K562 (cell line): Measurements from ENCODE around the gene TMPRSS6. TPM values are rescaled to one million over a fixed set of nuclear protein-coding genes. Genes with fewer than 3 reads are reported as not detected.

Experiments
- ATAC-seq: fragments of 200-7000 bp; cut with Tn5 transposase; 3 replicates; pipeline ENCODE4 v1.9.1; 2020; ENCODE audit warnings: moderate library complexity
- BruUV-seq: library from RNA; stranded (reverse); fragments of 400-500 nt; replicated peaks from 2 replicates; lab custom pipeline; 2021; lab: Mats Ljungman, UMichigan
- CTCF ChIA-PET: fragments of 300-600 bp; formaldehyde crosslinking; extraction: SDS; loops from one replicate; lab custom pipeline; 2021; ENCODE audit warnings: low intra/inter-chr PET ratio; lab: Yijun Ruan, JAX
- POLR2A ChIA-PET: fragments of 300-600, 350-650 bp; sonication (Branson Sonifier 250); formaldehyde crosslinking; extraction: SDS; loops from one replicate; lab custom pipeline; 2021; ENCODE audit warnings: antibody characterized with exemption, inconsistent platforms; lab: Yijun Ruan, JAX
- DNase-seq, 4 experiments: peaks; one replicate each; pipeline versions ENCODE4 v3.0.0 to v3.0.0-alpha.2; 2011 to 2018; ENCODE audit warnings: low spot score in 3 of 4, mixed read lengths in 3 of 4; ENCODE audit errors: extremely low read depth in 1 of 4
- FAIRE-seq: peaks from 2 replicates; lab custom pipeline; 2011; peaks lifted over from hg19 to GRCh38; lab: Jason Lieb, UNC
- H2AFZ ChIP-seq: 2 replicates; pipeline ENCODE4 v1.6.0; 2011; ENCODE audit warnings: low read depth, low read length, control low read depth, inconsistent platforms
- H3K27ac ChIP-seq: fragments of 200-600 bp; 3 replicates; pipeline ENCODE4 v1.8.0; 2011; ENCODE audit warnings: low read depth, mild to moderate bottlenecking, control low read depth, inconsistent platforms, low read length, moderate library complexity, mixed read lengths; ENCODE audit errors: extremely low read depth
- H3K27me3 ChIP-seq, 2 experiments: fragments of 300-600 bp in 1 of 2; 2 replicates in 1 of 2; 3 replicates in 1 of 2; pipeline versions ENCODE4 v1.6.0 to v1.8.0; 2011; ENCODE audit warnings: inconsistent platforms in 2 of 2, low read length in 2 of 2, mild to moderate bottlenecking in 1 of 2, mixed read lengths in 1 of 2, moderate library complexity in 1 of 2; ENCODE audit not compliant: control insufficient read depth in 2 of 2, insufficient read depth in 2 of 2
- H3K36me3 ChIP-seq: fragments of 300-600 bp; 3 replicates; pipeline ENCODE4 v1.8.0; 2011; ENCODE audit warnings: mild to moderate bottlenecking, low read length, inconsistent platforms; ENCODE audit not compliant: control insufficient read depth, insufficient read depth
- H3K4me1 ChIP-seq, 2 experiments: fragments of 200-600 bp in 1 of 2; replicated peaks in 1 of 2; 2 replicates in 1 of 2; 3 replicates in 1 of 2; pipeline versions ENCODE4 v1.5.1 to v1.8.0; 2011; ENCODE audit warnings: inconsistent platforms in 2 of 2, low read length in 2 of 2, mild to moderate bottlenecking in 1 of 2, mixed read lengths in 1 of 2, moderate library complexity in 1 of 2; ENCODE audit not compliant: control insufficient read depth in 2 of 2, insufficient read depth in 2 of 2
- H3K4me2 ChIP-seq: 2 replicates; pipeline ENCODE4 v1.6.1; 2011; ENCODE audit warnings: low read length, control low read depth, inconsistent platforms, mixed read lengths; ENCODE audit not compliant: insufficient read depth
- H3K4me3 ChIP-seq: fragments of 200-600 bp; sonication (generic), shearing (Covaris generic); 2 replicates; pipeline ENCODE4 v1.5.1; 2016; ENCODE audit warnings: control low read depth, inconsistent platforms
- H3K79me2 ChIP-seq: fragments of 200-600 bp; 3 replicates; pipeline ENCODE4 v1.8.0; 2011; ENCODE audit warnings: low read length, inconsistent platforms; ENCODE audit not compliant: control insufficient read depth, insufficient read depth
- H3K9ac ChIP-seq, 2 experiments: 2 replicates each; pipeline versions ENCODE4 v1.6.0 to v1.6.1; 2011; ENCODE audit warnings: low read depth in 2 of 2, low read length in 2 of 2, control low read depth in 1 of 2, inconsistent platforms in 1 of 2, mild to moderate bottlenecking in 1 of 2, mixed read lengths in 1 of 2; ENCODE audit not compliant: insufficient read depth in 1 of 2
- H3K9me1 ChIP-seq: one replicate; pipeline ENCODE4 v1.6.0; 2011; ENCODE audit warnings: inconsistent platforms, mild to moderate bottlenecking, low read length, moderate library complexity; ENCODE audit not compliant: control insufficient read depth, insufficient read depth
- H3K9me3 ChIP-seq: replicated peaks from 2 replicates; pipeline ENCODE4 v1.5.1; 2011; ENCODE audit warnings: low read depth, low read length, inconsistent platforms; ENCODE audit not compliant: control insufficient read depth, insufficient read depth
- H4K20me1 ChIP-seq: replicated peaks from 2 replicates; pipeline ENCODE4 v1.6.1; 2011; ENCODE audit warnings: low read length, inconsistent platforms, mixed read lengths; ENCODE audit not compliant: control insufficient read depth, insufficient read depth
- HDAC1 ChIP-seq, 2 experiments: fragments of 450-650 bp; IDR thresholded peaks; 2 replicates each; pipeline ENCODE4 v1.6.1; 2016 to 2017; ENCODE audit warnings: inconsistent platforms in 1 of 2, mild to moderate bottlenecking in 1 of 2, moderate library complexity in 1 of 2
- HMGN3 ChIP-seq: IDR thresholded peaks from 2 replicates; pipeline ENCODE4 v1.6.1; 2011; ENCODE audit warnings: borderline replicate concordance, low read depth, mild to moderate bottlenecking, mixed read lengths, low read length; ENCODE audit not compliant: insufficient read length; ENCODE audit errors: extremely low read depth
- KLF10 ChIP-seq: fragments of 250-450 bp; sonication (Bioruptor Pico); IDR thresholded peaks from 2 replicates; pipeline ENCODE4 v1.6.1; 2021; ENCODE audit warnings: matching md5 sums
- PHTF2 ChIP-seq: fragments of 250-450 bp; sonication (Bioruptor Pico); IDR thresholded peaks from 2 replicates; pipeline ENCODE4 v1.5.0; 2021; ENCODE audit warnings: mild to moderate bottlenecking
- POLR3A ChIP-seq: IDR thresholded peaks from 2 replicates; pipeline ENCODE4 v1.6.1; 2011; ENCODE audit warnings: borderline replicate concordance, mild to moderate bottlenecking, moderate library complexity; ENCODE audit not compliant: insufficient read length, insufficient read depth; ENCODE audit errors: extremely low read depth
- POU5F1 ChIP-seq: fragments of 150-350 bp; IDR thresholded peaks from 2 replicates; pipeline ENCODE4 v1.6.1; 2014; ENCODE audit warnings: borderline replicate concordance, low read length, low read depth, mild to moderate bottlenecking; ENCODE audit not compliant: partially characterized antibody
- SNRNP70 ChIP-seq: fragments of 200-400 bp; formaldehyde crosslinking; optimal IDR thresholded peaks from 2 replicates; pipeline ENCODE3; 2017; ENCODE audit warnings: low read depth, low read length
- STAT5A ChIP-seq: IDR thresholded peaks from 2 replicates; pipeline ENCODE4 v1.6.1; 2012; ENCODE audit warnings: low read length, inconsistent platforms, borderline replicate concordance
- TRIM25 ChIP-seq: fragments of 450-650 bp; IDR thresholded peaks from 2 replicates; pipeline ENCODE4 v1.7.0; 2016; ENCODE audit warnings: borderline replicate concordance
- ZNF354B ChIP-seq: fragments of 250-450 bp; sonication (Bioruptor Pico); IDR thresholded peaks from 2 replicates; pipeline ENCODE4 v1.4.0; 2020
- ZNF551 ChIP-seq: fragments of 250-450 bp; sonication (Bioruptor Pico); IDR thresholded peaks from 2 replicates; pipeline ENCODE4 v1.5.0; 2021; ENCODE audit warnings: mild to moderate bottlenecking, moderate library complexity
- WGBS: fragments of 100-300 bp; shearing (Covaris generic); methylation state at CpG from one replicate; pipeline ENCODE4 v1.1.6; 2016; ENCODE audit warnings: low coverage, mixed read lengths; ENCODE audit not compliant: insufficient coverage; ENCODE audit errors: missing lambda C conversion rate; 5-methylcytosine and 5-hydroxymethylcytosine counted together
- in situ Hi-C: fragments of 300-500 bp; cut with MboI; formaldehyde crosslinking; loops from 4 replicates; pipeline ENCODE4 v1.15.0; 2018; ENCODE audit warnings: inconsistent platforms, mixed read lengths
- intact Hi-C: fragments of 100-400 bp; cut with micrococcal nuclease; formaldehyde crosslinking; loops from 2 replicates; pipeline ENCODE4 v1.14.2; 2022
- polyA plus RNA-seq, 8 experiments: library from polyadenylated mRNA; depleted of rRNA in 4 of 8; stranded (reverse) in 5 of 8; unstranded in 3 of 8; fragments of >200 nt; fragmentation: Nextera tagmentation in 2 of 8; fragmentation: Illumina TruSeq in 1 of 8; extraction: Ambion mirVana in 2 of 8; extraction: Trizol in 1 of 8; gene quantifications; 2 replicates each; pipeline versions ENCODE4 v1.2.1 to v1.2.3, GENCODE V29; 2011 to 2014; ENCODE audit warnings: inconsistent platforms in 1 of 8, missing spikeins in 1 of 8
- total RNA-seq, 7 experiments: library from RNA; depleted of rRNA in 6 of 7; stranded (reverse); fragments of >200 nt in 6 of 7; fragmentation: Illumina TruSeq in 2 of 7; extraction: Trizol in 2 of 7; gene quantifications; 2 replicates each; pipeline versions ENCODE4 v1.2.1 to v1.2.3, GENCODE V29; 2011 to 2021; ENCODE audit warnings: low replicate concordance in 1 of 7

TMPRSS6 gene
- total and polyA plus RNA-seq, 9 of the 15 experiments (the other 6 are each of a cell fraction or from before 2014, with no cell fraction given), result 0.03 TPM; not detected in 8

GRCh38 chr22:37067428-37067827, 42.1 kb downstream of the TMPRSS6 start:
- ATAC-seq, result no peak
- no peaks in the 10 kb centered on the region for H3K4me1 ChIP-seq
- no peaks in the 10 kb centered on the region for H4K20me1 ChIP-seq
- H3K4me3 ChIP-seq, result no peak overlapping the region
- H3K9ac ChIP-seq, result no peak overlapping the region
- no peak overlapping the region for H3K27ac ChIP-seq
- no peaks in the 10 kb centered on the region for H3K9me3 ChIP-seq
- intact Hi-C loops, result no loop called here
- in situ Hi-C loops, result no loop called here
- CTCF ChIA-PET, result no interaction called here
- H3K79me2 ChIP-seq, result no peaks in the 10 kb centered on the region
- TF ChIP-seq ZNF551 (CRISPR knock-in tag) (no peak), KLF10 (CRISPR knock-in tag) (no peak), HDAC1 (IDR thresholded peaks at IDR 0.05) (no peak), POLR3A (no peak), SNRNP70 (no peak), ZNF354B (CRISPR knock-in tag) (no peak), HMGN3 (no peak)
- no peak for DNase-seq
- H3K36me3 ChIP-seq, result no peaks in the 10 kb centered on the region
- no peak for FAIRE-seq
- POLR2A ChIA-PET, result no interaction called here
- no TSS peak for BruUV-seq
- peaks cover 2 to 52% of the 10 kb centered on the region in 2 experiments; a peak in 4 of 5 replicates for H3K27me3 ChIP-seq
- WGBS, result 5% methylated on average over 8 of the region's 10 CpGs
- no peak overlapping the region for H2AFZ ChIP-seq
- H3K4me2 ChIP-seq, result no peak overlapping the region
- H3K9me1 ChIP-seq, result no peaks in the 10 kb centered on the region

GRCh38 chr22:37065961-37066360, 43.6 kb downstream of the TMPRSS6 start:
- intact Hi-C loops (no loop called here), in situ Hi-C loops (no loop called here)
- no TSS peak for BruUV-seq
- Histone ChIP-seq H3K4me1 (no peaks in the 10 kb centered on the region; a peak in 1 of 5 replicates), H3K36me3 (no peaks in the 10 kb centered on the region), H3K79me2 (no peaks in the 10 kb centered on the region), H3K9me3 (no peaks in the 10 kb centered on the region), H3K27me3 (peaks cover 4 to 61% of the 10 kb centered on the region in 2 experiments; a peak in 4 of 5 replicates), H3K4me3 (no peak overlapping the region), H2AFZ (no peak overlapping the region), H3K9me1 (no peaks in the 10 kb centered on the region), H3K9ac (no peak overlapping the region), H4K20me1 (no peaks in the 10 kb centered on the region; the same call in 1 of the 2 replicates), H3K27ac (no peak overlapping the region), H3K4me2 (no peak overlapping the region)
- no peak for FAIRE-seq
- no peak for DNase-seq
- no peak for ATAC-seq
- TF ChIP-seq TRIM25 (no peak), STAT5A (no peak), PHTF2 (no peak), POU5F1 (no peak)
- WGBS, result 0% methylated on average over 1 of the region's 9 CpGs
- POLR2A ChIA-PET, result interaction anchor here (1.3 kb wide), 1 partner anchor 11 kb away, joined by 4 read pairs; no protein-coding TSS in a partner anchor
- CTCF ChIA-PET, result no interaction called here
